Fibroblast of lung (primary cell): ENCODE data around the gene ANKZF1.

ENCODE experiments used
- EZH2 ChIP-seq: IDR thresholded peaks from 2 replicates; pipeline ENCODE4 v1.5.1; 2012; ENCODE audit warnings: low read length, control low read depth, mild to moderate bottlenecking; ENCODE audit errors: missing control alignments
- TF ChIP-seq, protein P1 (sequence below), 2 donors: IDR thresholded peaks in 1 of 2; conservative IDR thresholded peaks in 1 of 2; 1 replicate in 1 of 2; 2 replicates in 1 of 2; pipeline ENCODE4 v1.5.1; 2011 to 2012; ENCODE audit warnings: low read length in 2 of 2, control low read depth in 1 of 2, inconsistent platforms in 1 of 2, low read depth in 1 of 2, mild to moderate bottlenecking in 1 of 2

DNA sequence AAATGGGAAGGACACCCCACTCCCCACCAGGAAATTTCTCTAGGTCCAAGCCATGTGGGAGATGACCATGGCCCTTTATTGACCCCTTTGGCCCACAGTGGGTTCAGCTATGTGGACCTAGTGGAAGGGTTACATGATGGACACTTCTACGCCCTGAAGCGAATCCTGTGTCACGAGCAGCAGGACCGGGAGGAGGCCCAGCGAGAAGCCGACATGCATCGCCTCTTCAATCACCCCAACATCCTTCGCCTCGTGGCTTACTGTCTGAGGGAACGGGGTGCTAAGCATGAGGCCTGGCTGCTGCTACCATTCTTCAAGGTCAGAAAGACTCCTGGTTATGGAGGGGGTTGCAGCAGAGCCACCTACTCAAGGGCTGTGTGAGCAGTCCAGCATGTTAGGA is 17.0 kb downstream of the ANKZF1 start:
- TF ChIP-seq, protein P1, sequence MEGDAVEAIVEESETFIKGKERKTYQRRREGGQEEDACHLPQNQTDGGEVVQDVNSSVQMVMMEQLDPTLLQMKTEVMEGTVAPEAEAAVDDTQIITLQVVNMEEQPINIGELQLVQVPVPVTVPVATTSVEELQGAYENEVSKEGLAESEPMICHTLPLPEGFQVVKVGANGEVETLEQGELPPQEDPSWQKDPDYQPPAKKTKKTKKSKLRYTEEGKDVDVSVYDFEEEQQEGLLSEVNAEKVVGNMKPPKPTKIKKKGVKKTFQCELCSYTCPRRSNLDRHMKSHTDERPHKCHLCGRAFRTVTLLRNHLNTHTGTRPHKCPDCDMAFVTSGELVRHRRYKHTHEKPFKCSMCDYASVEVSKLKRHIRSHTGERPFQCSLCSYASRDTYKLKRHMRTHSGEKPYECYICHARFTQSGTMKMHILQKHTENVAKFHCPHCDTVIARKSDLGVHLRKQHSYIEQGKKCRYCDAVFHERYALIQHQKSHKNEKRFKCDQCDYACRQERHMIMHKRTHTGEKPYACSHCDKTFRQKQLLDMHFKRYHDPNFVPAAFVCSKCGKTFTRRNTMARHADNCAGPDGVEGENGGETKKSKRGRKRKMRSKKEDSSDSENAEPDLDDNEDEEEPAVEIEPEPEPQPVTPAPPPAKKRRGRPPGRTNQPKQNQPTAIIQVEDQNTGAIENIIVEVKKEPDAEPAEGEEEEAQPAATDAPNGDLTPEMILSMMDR (conservative IDR thresholded peaks at IDR 0.05 in 1 of 2, IDR thresholded peaks at IDR 0.05 in 1 of 2; ENCODE audit: low read depth in 1 of 2, low read length in 2 of 2): no peak
- TF ChIP-seq EZH2: no peak
